Measurements from ENCODE around the gene REM2. TPM values are rescaled to one million over a fixed set of nuclear protein-coding genes. Genes with fewer than 3 reads are reported as not detected.

REM2 gene
- total RNA-seq, 1 donor from 2014 or later = 0.79 TPM

DNA sequence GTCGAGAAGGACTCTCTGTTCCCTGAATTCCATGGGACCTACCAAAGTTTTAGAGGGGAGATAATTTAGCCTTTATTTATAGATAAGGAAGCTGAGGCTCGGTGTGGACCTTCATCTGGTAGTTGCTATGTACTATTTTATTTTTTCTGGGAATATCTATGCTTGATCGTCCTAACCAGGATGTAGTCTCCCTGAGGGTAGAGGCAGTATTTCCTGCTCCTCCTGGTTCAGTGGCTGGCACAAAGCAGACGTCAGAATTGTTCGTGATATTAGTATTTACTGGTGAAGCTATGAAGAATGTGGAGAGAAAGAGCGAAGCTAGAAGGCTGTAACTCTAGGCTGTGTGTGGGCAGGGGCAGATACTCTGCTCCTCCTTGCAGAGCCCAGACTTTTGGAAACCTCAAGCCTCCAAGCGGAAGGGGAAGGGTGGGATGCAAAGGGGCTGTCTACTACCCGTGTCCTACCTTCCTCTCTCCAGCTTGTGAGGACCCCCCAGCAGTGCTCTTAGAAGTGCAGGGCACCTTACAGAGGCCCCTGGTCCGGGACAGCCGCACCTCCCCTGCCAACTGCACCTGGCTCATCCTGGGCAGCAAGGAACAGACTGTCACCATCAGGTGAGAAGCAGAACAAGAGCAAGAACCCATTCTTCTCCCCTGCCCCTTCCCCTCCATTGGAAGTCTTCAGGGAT lies 10.0 kb upstream of the REM2 start:
- Histone ChIP-seq H4K20me1 (ENCODE audit: insufficient read depth, low read length) (peaks cover 31% of the 10 kb centered on the region), H3K9me3 (ENCODE audit: insufficient read depth, low read depth, low read length) (no peaks in the 10 kb centered on the region), H3K9ac (ENCODE audit: low read length) (peak overlapping the region; percentile 84), H2AFZ (ENCODE audit: low read depth, low read length) (peak overlapping the region; percentile 21), H3K27ac (ENCODE audit: low read depth, low read length) (peak overlapping the region; percentile 87), H3K27me3 (ENCODE audit: insufficient read depth, low read length) (no peaks in the 10 kb centered on the region), H3K4me2 (ENCODE audit: low read length) (peak overlapping the region; percentile 90), H3K4me1 (ENCODE audit: insufficient read depth, low read length) (peaks cover 11% of the 10 kb centered on the region), H3K4me3 (ENCODE audit: insufficient read depth, low read depth, low read length) (peak overlapping the region; percentile 70), H3K79me2 (ENCODE audit: insufficient read depth, low read length) (peaks cover 27% of the 10 kb centered on the region), H3K36me3 (ENCODE audit: insufficient read depth, low read length) (peaks cover 14% of the 10 kb centered on the region)
- Mint-ChIP-seq H3K36me3 (ENCODE audit: low read depth, unreplicated experiment) (peaks cover 15% of the 10 kb centered on the region), H3K27ac (ENCODE audit: unreplicated experiment) (peak overlapping the region; percentile 86), H3K27me3 (ENCODE audit: low read depth, unreplicated experiment) (no peaks in the 10 kb centered on the region), H3K9me3 (ENCODE audit: unreplicated experiment) (no peaks in the 10 kb centered on the region), H3K4me3 (ENCODE audit: unreplicated experiment) (peak overlapping the region; percentile 90), H3K4me1 (ENCODE audit: low read depth, unreplicated experiment) (peaks cover 11% of the 10 kb centered on the region)
- DNase-seq (ENCODE audit: low read depth) = peak; percentile 3
- TF ChIP-seq, protein P1, sequence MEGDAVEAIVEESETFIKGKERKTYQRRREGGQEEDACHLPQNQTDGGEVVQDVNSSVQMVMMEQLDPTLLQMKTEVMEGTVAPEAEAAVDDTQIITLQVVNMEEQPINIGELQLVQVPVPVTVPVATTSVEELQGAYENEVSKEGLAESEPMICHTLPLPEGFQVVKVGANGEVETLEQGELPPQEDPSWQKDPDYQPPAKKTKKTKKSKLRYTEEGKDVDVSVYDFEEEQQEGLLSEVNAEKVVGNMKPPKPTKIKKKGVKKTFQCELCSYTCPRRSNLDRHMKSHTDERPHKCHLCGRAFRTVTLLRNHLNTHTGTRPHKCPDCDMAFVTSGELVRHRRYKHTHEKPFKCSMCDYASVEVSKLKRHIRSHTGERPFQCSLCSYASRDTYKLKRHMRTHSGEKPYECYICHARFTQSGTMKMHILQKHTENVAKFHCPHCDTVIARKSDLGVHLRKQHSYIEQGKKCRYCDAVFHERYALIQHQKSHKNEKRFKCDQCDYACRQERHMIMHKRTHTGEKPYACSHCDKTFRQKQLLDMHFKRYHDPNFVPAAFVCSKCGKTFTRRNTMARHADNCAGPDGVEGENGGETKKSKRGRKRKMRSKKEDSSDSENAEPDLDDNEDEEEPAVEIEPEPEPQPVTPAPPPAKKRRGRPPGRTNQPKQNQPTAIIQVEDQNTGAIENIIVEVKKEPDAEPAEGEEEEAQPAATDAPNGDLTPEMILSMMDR (IDR thresholded peaks at IDR 0.05; ENCODE audit: insufficient read depth, low read depth, low read length) = no peak
- no peak for TF ChIP-seq EZH2 (IDR thresholded peaks at IDR 0.05; ENCODE audit: insufficient read depth, low read length)
- no peak for FAIRE-seq

DNA sequence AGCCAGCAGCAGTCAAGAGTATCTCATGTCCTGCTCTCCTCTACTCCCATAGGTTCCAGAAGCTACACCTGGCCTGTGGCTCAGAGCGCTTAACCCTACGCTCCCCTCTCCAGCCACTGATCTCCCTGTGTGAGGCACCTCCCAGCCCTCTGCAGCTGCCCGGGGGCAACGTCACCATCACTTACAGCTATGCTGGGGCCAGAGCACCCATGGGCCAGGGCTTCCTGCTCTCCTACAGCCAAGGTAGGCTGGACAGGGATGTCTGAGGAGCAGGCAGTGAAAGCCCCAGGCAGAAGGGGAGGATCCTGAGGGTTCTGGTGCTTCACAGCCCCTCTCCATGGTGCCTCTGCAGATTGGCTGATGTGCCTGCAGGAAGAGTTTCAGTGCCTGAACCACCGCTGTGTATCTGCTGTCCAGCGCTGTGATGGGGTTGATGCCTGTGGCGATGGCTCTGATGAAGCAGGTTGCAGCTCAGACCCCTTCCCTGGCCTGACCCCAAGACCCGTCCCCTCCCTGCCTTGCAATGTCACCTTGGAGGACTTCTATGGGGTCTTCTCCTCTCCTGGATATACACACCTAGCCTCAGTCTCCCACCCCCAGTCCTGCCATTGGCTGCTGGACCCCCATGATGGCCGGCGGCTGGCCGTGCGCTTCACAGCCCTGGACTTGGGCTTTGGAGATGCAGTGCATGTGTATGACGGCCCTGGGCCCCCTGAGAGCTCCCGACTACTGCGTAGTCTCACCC lies 7.8 kb upstream of the REM2 start:
- H3K4me1 ChIP-seq (ENCODE audit: insufficient read depth, low read length) = peaks cover 11% of the 10 kb centered on the region
- Mint-ChIP-seq H3K36me3 (ENCODE audit: low read depth, unreplicated experiment) (peaks cover 23% of the 10 kb centered on the region), H3K4me3 (ENCODE audit: unreplicated experiment) (no peak overlapping the region), H3K4me1 (ENCODE audit: low read depth, unreplicated experiment) (peaks cover 11% of the 10 kb centered on the region), H3K27me3 (ENCODE audit: low read depth, unreplicated experiment) (no peaks in the 10 kb centered on the region), H3K9me3 (ENCODE audit: unreplicated experiment) (no peaks in the 10 kb centered on the region), H3K27ac (ENCODE audit: unreplicated experiment) (no peak overlapping the region)
- no peaks in the 10 kb centered on the region for H3K9me3 ChIP-seq (ENCODE audit: insufficient read depth, low read depth, low read length)
- no peak overlapping the region for H3K9ac ChIP-seq (ENCODE audit: low read length)
- H3K27ac ChIP-seq (ENCODE audit: low read depth, low read length) = no peak overlapping the region
- no peak overlapping the region for H3K4me3 ChIP-seq (ENCODE audit: insufficient read depth, low read depth, low read length)
- H4K20me1 ChIP-seq (ENCODE audit: insufficient read depth, low read length) = peaks cover 31% of the 10 kb centered on the region
- peaks cover 18% of the 10 kb centered on the region for H3K36me3 ChIP-seq (ENCODE audit: insufficient read depth, low read length)
- no peak for FAIRE-seq
- TF ChIP-seq, protein P1 (IDR thresholded peaks at IDR 0.05; ENCODE audit: insufficient read depth, low read depth, low read length) = no peak
- TF ChIP-seq EZH2 (IDR thresholded peaks at IDR 0.05; ENCODE audit: insufficient read depth, low read length) = no peak
- H3K79me2 ChIP-seq (ENCODE audit: insufficient read depth, low read length) = peaks cover 27% of the 10 kb centered on the region
- no peak overlapping the region for H3K4me2 ChIP-seq (ENCODE audit: low read length)
- no peaks in the 10 kb centered on the region for H3K27me3 ChIP-seq (ENCODE audit: insufficient read depth, low read length)
- no peak overlapping the region for H2AFZ ChIP-seq (ENCODE audit: low read depth, low read length)
- DNase-seq (ENCODE audit: low read depth) = no peak
